H9 (cell line): ENCODE measurements around the gene SRM. TPM values are rescaled to one million over a fixed set of nuclear protein-coding genes. Genes with fewer than 3 reads are reported as not detected.
A peak's percentile ranks its signal among the peaks of the same experiment; 100 is the strongest.

Experiments used
- DNase-seq: peaks from one replicate; pipeline ENCODE4 v3.0.0-alpha.2; 2017
- H2AFZ ChIP-seq: one replicate; pipeline ENCODE4 v1.6.1; 2013; ENCODE audit warnings: mild to moderate bottlenecking, low read length, control low read depth, moderate library complexity
- H2AK5ac ChIP-seq: 2 replicates; pipeline ENCODE4 v1.6.1; 2013; ENCODE audit warnings: low read length, control low read depth, mixed read lengths; ENCODE audit not compliant: insufficient read length
- H2BK120ac ChIP-seq: one replicate; pipeline ENCODE4 v1.6.1; 2013; ENCODE audit warnings: low read depth, mild to moderate bottlenecking, low read length, control low read depth, inconsistent platforms; ENCODE audit not compliant: poor library complexity, severe bottlenecking
- H2BK12ac ChIP-seq: 2 replicates; pipeline ENCODE4 v1.6.1; 2013; ENCODE audit warnings: low read length, control low read depth, mixed read lengths, low read depth; ENCODE audit not compliant: insufficient read length
- H2BK15ac ChIP-seq: 2 replicates; pipeline ENCODE4 v1.6.1; 2013; ENCODE audit warnings: low read depth, low read length, control low read depth
- H2BK20ac ChIP-seq: one replicate; pipeline ENCODE4 v1.6.1; 2013; ENCODE audit warnings: low read depth, mild to moderate bottlenecking, low read length, control low read depth, inconsistent platforms; ENCODE audit not compliant: poor library complexity, severe bottlenecking
- H2BK5ac ChIP-seq: 2 replicates; pipeline ENCODE4 v1.6.1; 2013; ENCODE audit warnings: low read length, control low read depth, mixed read lengths; ENCODE audit not compliant: insufficient read length
- H3K14ac ChIP-seq: 2 replicates; pipeline ENCODE4 v1.6.1; 2013; ENCODE audit warnings: low read length, control low read depth; ENCODE audit not compliant: insufficient read depth
- H3K18ac ChIP-seq: 2 replicates; pipeline ENCODE4 v1.6.1; 2013; ENCODE audit warnings: low read depth, mild to moderate bottlenecking, mixed read lengths, low read length, control low read depth; ENCODE audit not compliant: insufficient read length
- H3K23ac ChIP-seq: 2 replicates; pipeline ENCODE4 v1.6.1; 2013; ENCODE audit warnings: low read length, control low read depth, mixed read lengths, low read depth; ENCODE audit not compliant: insufficient read length
- H3K23me2 ChIP-seq: 2 replicates; pipeline ENCODE4 v1.6.1; 2013; ENCODE audit warnings: low read depth, mild to moderate bottlenecking, mixed read lengths, low read length, control low read depth; ENCODE audit not compliant: insufficient read length, poor library complexity, severe bottlenecking
- H3K27ac ChIP-seq: 2 replicates; pipeline ENCODE4 v1.5.1; 2013; ENCODE audit warnings: low read length, control low read depth, mixed read lengths, low read depth; ENCODE audit not compliant: insufficient read length
- H3K27me3 ChIP-seq: 2 replicates; pipeline ENCODE4 v1.6.1; 2013; ENCODE audit warnings: low read length, control low read depth, inconsistent platforms; ENCODE audit not compliant: insufficient read depth
- H3K4ac ChIP-seq: 2 replicates; pipeline ENCODE4 v1.6.1; 2013; ENCODE audit warnings: low read depth, mild to moderate bottlenecking, control low read depth, inconsistent platforms, low read length, moderate library complexity
- H3K4me1 ChIP-seq: 2 replicates; pipeline ENCODE4 v1.6.1; 2013; ENCODE audit warnings: low read length, control low read depth, inconsistent platforms; ENCODE audit not compliant: insufficient read depth
- H3K4me2 ChIP-seq: 2 replicates; pipeline ENCODE4 v1.6.1; 2013; ENCODE audit warnings: low read length, control low read depth, mixed read lengths; ENCODE audit not compliant: insufficient read length, insufficient read depth
- H3K56ac ChIP-seq: 2 replicates; pipeline ENCODE4 v1.6.1; 2013; ENCODE audit warnings: low read depth, mild to moderate bottlenecking, mixed read lengths, low read length, control low read depth; ENCODE audit not compliant: insufficient read length
- H3K79me1 ChIP-seq: 2 replicates; pipeline ENCODE4 v1.6.1; 2013; ENCODE audit warnings: low read depth, mild to moderate bottlenecking, moderate library complexity, low read length, control low read depth, inconsistent platforms; ENCODE audit not compliant: insufficient read depth, poor library complexity, severe bottlenecking
- H3K79me2 ChIP-seq: 2 replicates; pipeline ENCODE4 v1.6.1; 2013; ENCODE audit warnings: low read length, control low read depth, inconsistent platforms; ENCODE audit not compliant: insufficient read depth
- H3K9ac ChIP-seq: 2 replicates; pipeline ENCODE4 v1.6.1; 2013; ENCODE audit warnings: low read length, control low read depth, mixed read lengths; ENCODE audit not compliant: insufficient read length; ENCODE audit errors: extremely low read depth
- H3K9me3 ChIP-seq: one replicate; pipeline ENCODE4 v1.6.1; 2013; ENCODE audit warnings: low read depth, low read length, inconsistent platforms; ENCODE audit not compliant: control insufficient read depth
- H3T11ph ChIP-seq: one replicate; pipeline ENCODE4 v1.6.1; 2013; ENCODE audit warnings: mild to moderate bottlenecking, low read length, control low read depth, inconsistent platforms
- H4K20me1 ChIP-seq: one replicate; pipeline ENCODE4 v1.6.1; 2013; ENCODE audit not compliant: control insufficient read depth, insufficient read length, insufficient read depth
- H4K5ac ChIP-seq: 2 replicates; pipeline ENCODE4 v1.6.1; 2013; ENCODE audit warnings: low read depth, mild to moderate bottlenecking, mixed read lengths, low read length, control low read depth; ENCODE audit not compliant: insufficient read length
- H4K8ac ChIP-seq: replicated peaks from 2 replicates; pipeline ENCODE4 v1.6.1; 2013; ENCODE audit warnings: low read length, control low read depth, mixed read lengths, low read depth; ENCODE audit not compliant: insufficient read length
- H4K91ac ChIP-seq: 2 replicates; pipeline ENCODE4 v1.6.1; 2013; ENCODE audit warnings: low read depth, mild to moderate bottlenecking, moderate library complexity, mixed read lengths, low read length, control low read depth; ENCODE audit not compliant: insufficient read length
- H3K27ac Mint-ChIP-seq, 3 experiments: 2 replicates in 2 of 3; 3 replicates in 1 of 3; pipeline ENCODE4 v1.8.0; 2020 to 2021; ENCODE audit warnings: mixed read lengths in 3 of 3, mild to moderate bottlenecking in 1 of 3, moderate library complexity in 1 of 3
- H3K27me3 Mint-ChIP-seq: 2 replicates; pipeline ENCODE4 v1.8.0; 2021; ENCODE audit warnings: low read depth, mild to moderate bottlenecking, moderate library complexity, mixed read lengths
- H3K36me3 Mint-ChIP-seq, 3 experiments: 2 replicates in 2 of 3; 3 replicates in 1 of 3; pipeline ENCODE4 v1.8.0; 2020 to 2021; ENCODE audit warnings: low read depth in 3 of 3, mixed read lengths in 3 of 3; ENCODE audit not compliant: insufficient read depth in 1 of 3
- H3K4me1 Mint-ChIP-seq, 2 experiments: 2 replicates each; pipeline ENCODE4 v1.8.0; 2020; ENCODE audit warnings: mixed read lengths in 2 of 2
- H3K4me3 Mint-ChIP-seq, 2 experiments: 2 replicates in 1 of 2; 3 replicates in 1 of 2; pipeline ENCODE4 v1.8.0; 2020 to 2021; ENCODE audit warnings: mild to moderate bottlenecking in 2 of 2, mixed read lengths in 2 of 2, moderate library complexity in 1 of 2
- H3K9me3 Mint-ChIP-seq, 2 experiments: 2 replicates in 1 of 2; 3 replicates in 1 of 2; pipeline ENCODE4 v1.8.0; 2020; ENCODE audit warnings: mild to moderate bottlenecking in 2 of 2, mixed read lengths in 2 of 2, moderate library complexity in 1 of 2
- CTCF ChIP-seq: fragments of 200-600 bp; sonication (generic); conservative IDR thresholded peaks from 3 replicates; pipeline ENCODE4 v1.8.0; 2021; ENCODE audit warnings: antibody characterized with exemption, mild to moderate bottlenecking
- WGBS: extraction: QIAGEN DNeasy Blood & Tissue Kit; methylation state at CpG from one replicate; pipeline ENCODE4 v1.1.7; 2013; ENCODE audit warnings: missing lambda C conversion rate, low lambda C conversion rate, mixed read lengths; ENCODE audit not compliant: insufficient read length; ENCODE audit errors: extremely low coverage; 5-methylcytosine and 5-hydroxymethylcytosine counted together
- total RNA-seq: library from RNA; stranded (reverse); gene quantifications from 2 replicates; pipeline ENCODE4 v1.2.1, GENCODE V29; 2021

Gene SRM
- total RNA-seq, 1 experiment from 2014 or later: 196 TPM

GRCh38 chr1:11058026-11058425 lies 1.8 kb downstream of the SRM start:
- Histone ChIP-seq H3K9ac (no peak overlapping the region), H3K4me2 (no peak overlapping the region), H3K18ac (no peak overlapping the region), H2BK15ac (no peak overlapping the region), H3K4me1 (no peaks in the 10 kb centered on the region), H3K23me2 (peaks cover 7% of the 10 kb centered on the region), H3K14ac (no peak overlapping the region), H3K9me3 (no peaks in the 10 kb centered on the region), H3K79me1 (no peaks in the 10 kb centered on the region), H2BK12ac (no peak overlapping the region), H4K91ac (no peak overlapping the region), H4K5ac (no peak overlapping the region), H3K56ac (no peak overlapping the region), H3K4ac (no peak overlapping the region), H2BK120ac (no peak overlapping the region), H3K23ac (no peak overlapping the region), H3K79me2 (peaks cover 2% of the 10 kb centered on the region; the same call in 1 of the 2 replicates), H2BK20ac (no peak overlapping the region), H3T11ph (no peak overlapping the region), H2AFZ (no peak overlapping the region), H3K27me3 (no peaks in the 10 kb centered on the region; the same call in 1 of the 2 replicates), H2BK5ac (no peak overlapping the region), H4K20me1 (no peaks in the 10 kb centered on the region), H3K27ac (no peak overlapping the region), H2AK5ac (no peak overlapping the region), H4K8ac (no peak overlapping the region)
- DNase-seq: no peak
- no peak for TF ChIP-seq CTCF
- WGBS: no CpG with 5 or more reads among the region's 14 CpGs
- H3K4me1 Mint-ChIP-seq: peaks cover 14 to 22% of the 10 kb centered on the region in 2 experiments
- no peaks in the 10 kb centered on the region for H3K9me3 Mint-ChIP-seq
- peaks cover 26 to 60% (median 33%) of the 10 kb centered on the region in 3 experiments for H3K36me3 Mint-ChIP-seq
- H3K27me3 Mint-ChIP-seq: no peaks in the 10 kb centered on the region
- peak overlapping the region; percentile 88 to 91 for H3K4me3 Mint-ChIP-seq
- H3K27ac Mint-ChIP-seq: no peak overlapping the region; a peak in 1 of 7 replicates
